Neural progenitor cell (in vitro differentiated cells): ENCODE results near the gene DIPK1B. TPM values are rescaled to one million over a fixed set of nuclear protein-coding genes. Genes with fewer than 3 reads are reported as not detected.

Source experiments
- DNase-seq: peaks from one replicate; pipeline ENCODE4 v3.0.0-alpha.2; 2016; ENCODE audit warnings: low spot score
- H2AFZ ChIP-seq: fragments of 200-600 bp; sonication (generic); replicated peaks from 2 replicates; pipeline ENCODE4 v1.6.1; 2016; ENCODE audit warnings: antibody characterized with exemption
- H3F3A ChIP-seq: fragments of 200-600 bp; sonication (generic); 2 replicates; pipeline ENCODE4 v1.6.1; 2016; ENCODE audit warnings: antibody characterized with exemption, low read depth
- H3K27ac ChIP-seq: fragments of 200-600 bp; sonication (generic); 2 replicates; pipeline ENCODE4 v1.5.1; 2016; ENCODE audit warnings: mild to moderate bottlenecking
- H3K27me3 ChIP-seq: fragments of 200-600 bp; sonication (generic); 2 replicates; pipeline ENCODE4 v1.6.1; 2016; ENCODE audit warnings: mild to moderate bottlenecking, moderate library complexity
- H3K36me3 ChIP-seq: fragments of 200-600 bp; sonication (generic); 2 replicates; pipeline ENCODE4 v1.5.1; 2016
- H3K4me1 ChIP-seq: fragments of 200-600 bp; sonication (generic); 2 replicates; pipeline ENCODE4 v1.6.1; 2016; ENCODE audit warnings: mixed run types
- H3K4me2 ChIP-seq: fragments of 200-600 bp; sonication (generic); 2 replicates; pipeline ENCODE4 v1.6.1; 2016
- H3K4me3 ChIP-seq: fragments of 200-600 bp; sonication (generic); 2 replicates; pipeline ENCODE4 v1.5.1; 2016
- H3K79me2 ChIP-seq: fragments of 200-600 bp; sonication (generic); 2 replicates; pipeline ENCODE4 v1.6.1; 2016; ENCODE audit warnings: low read depth
- H3K9ac ChIP-seq: fragments of 200-600 bp; sonication (generic); 2 replicates; pipeline ENCODE4 v1.6.1; 2016
- H3K9me3 ChIP-seq: fragments of 200-600 bp; sonication (generic); 2 replicates; pipeline ENCODE4 v1.5.1; 2016; ENCODE audit warnings: low read depth
- H4K20me1 ChIP-seq: fragments of 200-600 bp; sonication (generic); 2 replicates; pipeline ENCODE4 v1.6.1; 2016; ENCODE audit warnings: low read depth
- H3K27ac Mint-ChIP-seq: 3 replicates; pipeline ENCODE4 v1.8.0; 2021; ENCODE audit warnings: mixed read lengths
- H3K27me3 Mint-ChIP-seq: 2 replicates; pipeline ENCODE4 v1.8.0; 2022; ENCODE audit warnings: low read depth, mild to moderate bottlenecking, inconsistent platforms, moderate library complexity, mixed read lengths; ENCODE audit not compliant: insufficient read depth
- H3K36me3 Mint-ChIP-seq: 3 replicates; pipeline ENCODE4 v1.8.0; 2021; ENCODE audit warnings: mixed read lengths
- H3K4me1 Mint-ChIP-seq: 3 replicates; pipeline ENCODE4 v1.8.0; 2021; ENCODE audit warnings: mixed read lengths
- H3K4me3 Mint-ChIP-seq: 3 replicates; pipeline ENCODE4 v1.8.0; 2021; ENCODE audit warnings: mild to moderate bottlenecking, moderate library complexity, mixed read lengths
- H3K9me3 Mint-ChIP-seq: 3 replicates; pipeline ENCODE4 v1.8.0; 2020; ENCODE audit warnings: mixed read lengths
- EZH2 ChIP-seq: fragments of 200-600 bp; sonication (generic); IDR thresholded peaks from 2 replicates; pipeline ENCODE4 v1.6.1; 2017; ENCODE audit warnings: antibody characterized with exemption, mild to moderate bottlenecking, moderate library complexity
- EZH2phosphoT487 ChIP-seq: fragments of 200-600 bp; sonication (generic); IDR thresholded peaks from 2 replicates; pipeline ENCODE4 v1.6.1; 2017; ENCODE audit warnings: antibody characterized with exemption
- total RNA-seq: library from RNA; depleted of rRNA; stranded (reverse); fragments of >200 nt; gene quantifications from 2 replicates; pipeline ENCODE4 v1.2.3, GENCODE V29; 2015; ENCODE audit warnings: low replicate concordance
- TF ChIP-seq, protein P1 (sequence below): fragments of 200-600 bp; sonication (generic); IDR thresholded peaks from 2 replicates; pipeline ENCODE4 v1.5.1; 2017; ENCODE audit warnings: antibody characterized with exemption, mild to moderate bottlenecking

The DIPK1B gene
- total RNA-seq, 1 donor from 2014 or later, result 11.8 TPM

DNA sequence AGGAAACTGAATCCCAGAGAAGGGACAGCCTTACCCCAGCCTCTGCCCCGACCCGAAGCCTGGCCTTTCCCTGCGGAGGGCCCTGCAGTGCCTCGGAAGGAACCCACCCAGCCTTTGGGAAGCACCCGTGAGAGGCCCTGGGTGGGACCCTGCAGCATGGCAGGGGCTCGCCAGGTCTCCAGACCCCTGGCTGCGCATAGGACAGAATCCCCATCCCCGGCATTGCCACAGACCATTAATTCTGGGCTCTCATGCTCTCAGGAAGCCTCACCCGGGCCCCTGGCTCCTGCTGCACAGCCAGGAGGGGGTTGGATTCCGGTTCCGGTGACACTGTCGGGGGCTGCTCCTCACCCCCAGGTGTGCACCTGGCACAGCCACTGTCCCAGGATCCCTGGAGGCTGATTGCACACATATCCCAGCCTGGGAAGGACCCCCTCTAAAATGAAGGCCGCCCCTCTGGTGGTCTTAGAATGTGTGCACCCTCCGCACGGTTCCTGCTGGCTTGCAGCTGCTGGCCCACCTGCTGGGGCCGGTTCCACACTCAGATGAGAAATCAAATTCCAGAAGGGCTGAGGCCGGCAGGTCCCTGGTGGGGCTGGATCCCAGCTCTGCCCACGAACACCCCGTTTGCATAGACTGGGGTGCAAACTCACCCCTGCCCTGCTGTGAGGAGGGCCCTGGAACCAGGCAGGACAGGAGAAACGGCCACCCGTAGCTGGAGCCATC, 45.0 kb upstream of the DIPK1B start:
- peaks cover 15% of the 10 kb centered on the region for H3F3A ChIP-seq
- H2AFZ ChIP-seq, result no peak overlapping the region
- H3K27me3 ChIP-seq, result peaks cover 21% of the 10 kb centered on the region
- no peaks in the 10 kb centered on the region for H4K20me1 ChIP-seq
- Mint-ChIP-seq H3K4me1 (peaks cover 4% of the 10 kb centered on the region), H3K36me3 (no peaks in the 10 kb centered on the region), H3K27me3 (peaks cover 2% of the 10 kb centered on the region), H3K27ac (no peak overlapping the region), H3K9me3 (no peaks in the 10 kb centered on the region), H3K4me3 (no peak overlapping the region)
- no peaks in the 10 kb centered on the region for H3K9me3 ChIP-seq
- no peaks in the 10 kb centered on the region for H3K36me3 ChIP-seq
- TF ChIP-seq EZH2phosphoT487 (no peak), EZH2 (no peak)
- TF ChIP-seq, protein P1, sequence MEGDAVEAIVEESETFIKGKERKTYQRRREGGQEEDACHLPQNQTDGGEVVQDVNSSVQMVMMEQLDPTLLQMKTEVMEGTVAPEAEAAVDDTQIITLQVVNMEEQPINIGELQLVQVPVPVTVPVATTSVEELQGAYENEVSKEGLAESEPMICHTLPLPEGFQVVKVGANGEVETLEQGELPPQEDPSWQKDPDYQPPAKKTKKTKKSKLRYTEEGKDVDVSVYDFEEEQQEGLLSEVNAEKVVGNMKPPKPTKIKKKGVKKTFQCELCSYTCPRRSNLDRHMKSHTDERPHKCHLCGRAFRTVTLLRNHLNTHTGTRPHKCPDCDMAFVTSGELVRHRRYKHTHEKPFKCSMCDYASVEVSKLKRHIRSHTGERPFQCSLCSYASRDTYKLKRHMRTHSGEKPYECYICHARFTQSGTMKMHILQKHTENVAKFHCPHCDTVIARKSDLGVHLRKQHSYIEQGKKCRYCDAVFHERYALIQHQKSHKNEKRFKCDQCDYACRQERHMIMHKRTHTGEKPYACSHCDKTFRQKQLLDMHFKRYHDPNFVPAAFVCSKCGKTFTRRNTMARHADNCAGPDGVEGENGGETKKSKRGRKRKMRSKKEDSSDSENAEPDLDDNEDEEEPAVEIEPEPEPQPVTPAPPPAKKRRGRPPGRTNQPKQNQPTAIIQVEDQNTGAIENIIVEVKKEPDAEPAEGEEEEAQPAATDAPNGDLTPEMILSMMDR, result no peak
- peaks cover 10% of the 10 kb centered on the region for H3K4me1 ChIP-seq
- no peak overlapping the region for H3K9ac ChIP-seq
- H3K79me2 ChIP-seq, result no peaks in the 10 kb centered on the region
- H3K4me3 ChIP-seq, result no peak overlapping the region
- no peak overlapping the region for H3K4me2 ChIP-seq
- no peak overlapping the region for H3K27ac ChIP-seq
- DNase-seq, result no peak

DNA sequence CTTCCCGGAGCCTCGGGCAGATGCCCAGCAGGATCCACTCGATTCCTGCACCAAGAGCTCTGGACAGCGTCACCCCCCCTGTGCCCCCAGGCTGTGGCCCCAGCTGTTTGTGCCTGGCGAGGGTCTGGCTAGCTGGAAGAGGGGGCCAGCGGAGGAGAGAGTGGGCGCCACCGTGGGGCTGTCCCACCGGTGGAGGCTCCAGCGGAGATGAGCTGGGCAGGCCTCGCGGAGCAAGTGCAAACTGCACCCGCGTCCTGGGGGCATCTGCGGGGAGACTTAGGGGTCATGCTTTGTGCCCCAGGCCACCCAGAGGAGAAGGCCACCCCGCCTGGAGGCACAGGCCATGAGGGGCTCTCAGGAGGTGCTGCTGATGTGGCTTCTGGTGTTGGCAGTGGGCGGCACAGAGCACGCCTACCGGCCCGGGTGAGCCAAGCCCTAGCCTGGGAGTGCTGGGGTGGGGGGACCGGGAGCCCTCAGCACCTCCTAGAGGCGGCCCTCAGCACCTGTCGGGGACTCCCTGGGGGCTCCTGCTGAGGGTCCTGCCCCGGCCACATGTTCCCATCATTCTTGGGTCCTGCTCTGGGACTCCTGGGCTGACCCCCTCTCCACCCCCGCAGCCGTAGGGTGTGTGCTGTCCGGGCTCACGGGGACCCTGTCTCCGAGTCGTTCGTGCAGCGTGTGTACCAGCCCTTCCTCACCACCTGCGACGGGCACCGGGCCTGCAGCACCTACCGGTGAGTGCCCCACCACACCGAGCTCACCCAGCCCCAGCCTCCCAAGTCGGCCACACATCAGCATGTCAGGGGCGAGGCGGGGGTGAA, 44.2 kb upstream of the DIPK1B start:
- Histone ChIP-seq H3K4me1 (peaks cover 10% of the 10 kb centered on the region), H3K27me3 (peaks cover 21% of the 10 kb centered on the region), H3K36me3 (no peaks in the 10 kb centered on the region), H3K4me2 (no peak overlapping the region), H3K27ac (no peak overlapping the region), H3K9me3 (no peaks in the 10 kb centered on the region), H3K4me3 (no peak overlapping the region), H2AFZ (no peak overlapping the region), H3K79me2 (no peaks in the 10 kb centered on the region), H3F3A (peaks cover 15% of the 10 kb centered on the region), H4K20me1 (no peaks in the 10 kb centered on the region), H3K9ac (no peak overlapping the region)
- no peak overlapping the region for H3K4me3 Mint-ChIP-seq
- H3K27me3 Mint-ChIP-seq, result peaks cover 2% of the 10 kb centered on the region
- DNase-seq, result no peak
- no peak overlapping the region for H3K27ac Mint-ChIP-seq
- no peaks in the 10 kb centered on the region for H3K9me3 Mint-ChIP-seq
- peaks cover 4% of the 10 kb centered on the region for H3K4me1 Mint-ChIP-seq
- H3K36me3 Mint-ChIP-seq, result no peaks in the 10 kb centered on the region
- TF ChIP-seq, protein P1, result no peak
- TF ChIP-seq EZH2phosphoT487 (no peak), EZH2 (no peak)

DNA sequence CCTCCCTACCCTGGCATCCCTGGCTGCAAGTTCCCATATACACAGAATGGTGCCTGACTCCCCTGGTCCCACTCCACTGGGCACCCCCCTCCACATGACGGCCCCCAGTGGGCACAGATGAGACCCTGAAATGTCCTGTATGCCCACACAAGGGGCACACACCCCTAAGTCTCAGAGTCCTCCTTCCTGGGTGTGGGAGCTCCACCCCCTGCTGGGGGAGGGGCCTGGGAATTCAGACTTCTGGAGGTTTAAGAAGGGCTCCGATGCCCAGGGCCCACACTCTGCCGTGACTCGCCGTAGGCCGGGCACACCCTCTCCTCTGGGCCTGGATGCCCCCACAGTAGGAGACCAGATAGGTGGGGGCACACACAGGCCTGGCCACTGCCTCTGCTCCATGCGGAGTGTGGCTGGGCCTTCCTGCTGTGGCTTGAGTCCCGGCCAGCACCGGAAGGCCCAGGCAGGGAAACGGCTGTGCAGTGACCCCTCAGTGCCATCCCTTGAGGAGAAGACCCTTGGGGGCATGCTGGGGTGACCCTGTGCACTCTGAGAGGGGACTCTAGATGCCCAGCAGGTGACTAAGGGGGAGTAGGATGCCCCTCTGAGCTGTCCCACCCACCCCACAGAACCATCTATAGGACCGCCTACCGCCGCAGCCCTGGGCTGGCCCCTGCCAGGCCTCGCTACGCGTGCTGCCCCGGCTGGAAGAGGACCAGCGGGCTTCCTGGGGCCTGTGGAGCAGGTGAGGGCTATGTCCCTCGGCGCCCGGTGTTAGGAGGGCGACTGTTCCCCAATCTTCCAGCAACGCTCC, 43.2 kb upstream of the DIPK1B start:
- Mint-ChIP-seq H3K27me3 (peaks cover 2% of the 10 kb centered on the region), H3K4me3 (peak overlapping the region; percentile 38), H3K9me3 (no peaks in the 10 kb centered on the region), H3K4me1 (peaks cover 4% of the 10 kb centered on the region), H3K36me3 (no peaks in the 10 kb centered on the region), H3K27ac (peak overlapping the region; percentile 63)
- Histone ChIP-seq H2AFZ (no peak overlapping the region), H3K9ac (no peak overlapping the region), H3K79me2 (no peaks in the 10 kb centered on the region), H3K4me1 (peaks cover 10% of the 10 kb centered on the region), H3K9me3 (no peaks in the 10 kb centered on the region), H3K4me2 (no peak overlapping the region), H3K27ac (no peak overlapping the region), H3K27me3 (peaks cover 21% of the 10 kb centered on the region), H3K36me3 (no peaks in the 10 kb centered on the region), H3K4me3 (no peak overlapping the region), H3F3A (peaks cover 15% of the 10 kb centered on the region), H4K20me1 (no peaks in the 10 kb centered on the region)
- TF ChIP-seq EZH2phosphoT487 (no peak), EZH2 (no peak)
- TF ChIP-seq, protein P1, result no peak
- no peak for DNase-seq
